Central memory CD4-positive, alpha-beta T cell (primary cell): ENCODE measurements around the gene HSPB9.

Experiments
- DNase-seq: peaks from one replicate; pipeline ENCODE4 v3.0.0; 2022
- total RNA-seq, 3 experiments: gene quantifications; one replicate each; lab custom pipeline; 2026; lab: John Stamatoyannopoulos, UW

The HSPB9 gene, protein sequence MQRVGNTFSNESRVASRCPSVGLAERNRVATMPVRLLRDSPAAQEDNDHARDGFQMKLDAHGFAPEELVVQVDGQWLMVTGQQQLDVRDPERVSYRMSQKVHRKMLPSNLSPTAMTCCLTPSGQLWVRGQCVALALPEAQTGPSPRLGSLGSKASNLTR
- 0 reads per million in 3 experiments for total RNA-seq

DNA sequence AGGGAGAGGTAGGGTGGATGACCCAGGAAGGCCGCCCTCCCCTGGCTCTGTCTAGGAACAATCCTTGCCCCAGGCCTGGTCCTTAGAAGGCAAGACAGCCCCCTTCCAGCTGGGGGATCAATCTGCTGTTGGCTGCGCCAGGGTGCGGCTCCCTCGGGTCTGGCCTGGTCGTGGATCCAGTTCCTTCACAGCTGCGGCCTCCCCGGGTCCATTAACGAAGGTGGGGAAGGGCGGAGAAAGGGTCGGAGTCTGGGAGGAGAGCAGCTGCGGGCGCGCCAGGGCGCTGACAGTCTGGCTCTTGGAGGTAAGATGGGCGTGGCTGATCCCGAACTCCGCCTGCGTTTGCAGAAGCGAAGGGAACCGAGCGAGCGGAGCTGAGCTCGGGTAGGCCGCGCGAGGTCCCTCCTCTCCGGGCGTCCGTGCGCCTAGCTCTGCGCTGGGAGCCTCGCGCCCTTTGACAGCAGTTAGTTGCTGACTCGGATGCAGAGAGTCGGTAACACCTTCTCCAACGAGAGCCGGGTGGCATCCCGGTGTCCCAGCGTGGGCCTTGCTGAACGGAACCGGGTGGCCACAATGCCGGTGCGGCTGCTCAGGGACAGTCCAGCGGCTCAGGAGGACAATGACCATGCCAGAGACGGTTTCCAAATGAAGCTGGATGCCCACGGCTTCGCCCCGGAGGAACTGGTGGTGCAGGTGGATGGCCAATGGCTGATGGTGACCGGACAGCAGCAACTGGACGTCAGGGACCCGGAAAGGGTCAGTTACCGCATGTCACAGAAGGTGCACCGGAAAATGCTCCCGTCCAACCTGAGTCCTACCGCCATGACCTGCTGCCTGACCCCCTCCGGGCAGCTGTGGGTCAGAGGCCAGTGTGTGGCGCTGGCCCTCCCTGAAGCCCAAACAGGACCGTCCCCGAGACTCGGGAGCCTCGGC, at the start of gene HSPB9:
Gene HSPB9, plus strand, starts transcription at position 434 of the 933 bp plus-strand sequence. Its CDS starts 47 bp downstream, at position 481.
- DNase-seq = no peak

DNA sequence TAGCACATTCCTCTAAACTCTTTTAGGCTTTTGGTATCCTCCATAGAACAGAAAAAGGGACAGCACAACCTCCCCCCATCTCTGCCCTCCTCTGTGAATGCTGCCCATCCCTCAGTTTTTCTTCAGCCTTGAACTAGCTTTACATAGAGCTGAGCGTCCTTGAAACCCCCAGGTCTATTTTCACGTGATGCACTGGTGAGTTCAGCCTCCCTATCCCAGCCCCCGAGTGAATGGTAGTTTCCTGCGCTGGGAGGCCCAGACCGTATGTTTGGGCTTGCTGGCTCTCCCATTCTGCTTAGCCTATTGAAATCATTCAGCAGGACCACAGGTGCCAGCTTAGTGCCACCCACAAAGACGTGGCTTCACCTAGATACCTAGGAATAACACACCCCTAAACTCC, 46.8 kb upstream of the HSPB9 start:
- DNase-seq = no peak

DNA sequence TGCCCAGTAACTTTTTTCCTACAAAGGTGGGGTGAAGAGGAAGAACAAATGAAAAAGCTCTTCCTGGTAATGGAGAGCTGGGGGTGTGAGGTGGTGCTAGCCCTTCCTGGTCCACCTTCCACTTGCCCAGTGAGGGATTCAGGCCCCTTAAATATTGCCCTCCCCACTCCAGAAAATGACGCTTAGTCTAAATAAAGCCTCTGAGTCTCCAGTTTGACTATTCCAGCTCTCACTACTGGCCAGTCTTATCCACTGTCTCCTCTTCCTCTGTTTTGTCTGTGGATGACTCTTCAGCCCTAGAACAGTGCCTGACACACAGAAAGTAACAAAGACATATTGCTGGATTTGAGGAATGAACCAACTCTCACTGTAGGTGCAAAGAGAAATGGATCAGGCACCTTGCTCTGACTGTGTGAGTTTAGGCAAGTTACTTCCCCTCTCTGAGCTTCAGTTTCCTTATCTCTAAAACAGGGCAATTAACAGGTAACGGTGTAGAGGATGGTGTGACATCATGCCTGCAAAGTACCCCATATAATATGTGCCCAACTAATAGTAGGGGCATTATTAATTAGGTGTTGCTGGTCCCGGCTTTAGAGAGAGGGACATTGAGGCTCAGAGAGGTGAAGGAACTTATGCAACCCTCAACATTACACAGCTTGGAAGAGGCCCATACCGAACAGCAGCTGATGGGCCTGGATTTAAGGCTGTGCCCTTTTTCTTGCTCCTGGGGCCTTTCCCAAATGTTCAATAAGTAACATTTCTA, 45.6 kb upstream of the HSPB9 start:
- DNase-seq = no peak

DNA sequence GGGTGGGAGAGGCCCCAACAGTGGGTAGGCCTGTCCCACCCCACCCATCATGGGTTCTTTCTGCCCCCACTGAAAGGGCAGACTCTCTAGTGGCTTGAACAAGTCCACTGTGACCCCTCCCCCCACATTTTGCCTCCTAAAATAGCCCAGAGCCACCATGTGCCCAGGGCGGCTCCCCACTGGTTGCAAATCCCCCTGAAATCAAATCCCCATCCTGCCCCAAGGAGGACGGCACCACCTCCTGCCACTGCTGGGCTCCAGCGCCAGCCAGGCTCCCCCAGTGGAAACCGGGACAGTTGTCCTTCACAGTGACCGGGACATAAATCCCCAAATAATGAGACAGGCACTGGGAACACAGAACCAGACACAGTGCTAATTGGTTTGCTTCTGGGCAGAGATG, 44.8 kb upstream of the HSPB9 start:
- no peak for DNase-seq

DNA sequence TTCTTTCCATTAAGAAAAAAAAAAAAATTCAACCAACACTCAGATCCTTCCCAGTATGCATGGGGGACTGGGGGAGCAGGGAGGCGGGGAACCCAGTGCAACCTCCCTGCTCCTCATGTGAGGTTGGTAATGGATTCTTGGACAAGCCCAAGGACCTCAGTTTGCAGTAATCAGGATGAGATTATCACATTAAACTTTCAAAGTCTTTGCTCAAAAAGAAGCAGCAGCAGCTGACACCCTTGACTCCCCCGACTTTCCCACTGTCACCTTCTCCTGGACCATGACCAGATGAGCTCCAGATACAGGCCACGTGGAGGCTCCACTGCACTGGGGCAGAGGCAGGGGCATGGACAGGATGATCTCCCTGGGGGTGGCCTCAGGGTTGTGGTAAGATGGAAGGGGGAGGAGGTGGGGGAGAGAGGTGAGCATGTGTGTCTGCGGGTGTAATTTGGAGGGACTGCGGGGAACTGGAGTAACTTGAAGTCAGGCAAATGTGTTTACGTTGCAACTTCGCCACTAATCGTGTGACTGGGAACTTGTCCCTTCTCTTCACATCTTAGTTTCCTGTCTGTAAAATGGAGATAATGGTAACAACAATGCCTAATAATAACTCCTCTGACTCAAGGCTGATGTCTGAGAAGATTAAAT, 44.1 kb upstream of the HSPB9 start:
- DNase-seq = no peak

DNA sequence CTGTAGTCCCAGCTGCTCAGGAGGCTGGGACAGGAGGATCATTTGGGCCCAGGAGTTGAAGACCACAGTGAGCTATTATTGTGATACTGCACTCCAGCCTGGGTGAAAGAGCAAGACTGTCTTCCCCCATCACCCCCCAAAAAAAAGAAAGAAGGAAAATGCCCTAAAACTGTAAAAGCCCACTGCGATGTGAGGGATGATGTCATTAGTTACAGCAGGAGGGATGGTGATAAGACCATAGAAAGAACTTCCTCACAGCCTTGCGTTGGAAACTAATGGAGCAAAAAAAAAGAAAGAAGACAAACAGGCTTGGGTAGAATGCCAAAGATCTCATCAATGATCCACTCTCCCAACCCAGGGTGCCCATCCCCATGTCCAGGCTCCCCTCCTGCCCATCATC, 43.1 kb upstream of the HSPB9 start:
- DNase-seq = no peak

DNA sequence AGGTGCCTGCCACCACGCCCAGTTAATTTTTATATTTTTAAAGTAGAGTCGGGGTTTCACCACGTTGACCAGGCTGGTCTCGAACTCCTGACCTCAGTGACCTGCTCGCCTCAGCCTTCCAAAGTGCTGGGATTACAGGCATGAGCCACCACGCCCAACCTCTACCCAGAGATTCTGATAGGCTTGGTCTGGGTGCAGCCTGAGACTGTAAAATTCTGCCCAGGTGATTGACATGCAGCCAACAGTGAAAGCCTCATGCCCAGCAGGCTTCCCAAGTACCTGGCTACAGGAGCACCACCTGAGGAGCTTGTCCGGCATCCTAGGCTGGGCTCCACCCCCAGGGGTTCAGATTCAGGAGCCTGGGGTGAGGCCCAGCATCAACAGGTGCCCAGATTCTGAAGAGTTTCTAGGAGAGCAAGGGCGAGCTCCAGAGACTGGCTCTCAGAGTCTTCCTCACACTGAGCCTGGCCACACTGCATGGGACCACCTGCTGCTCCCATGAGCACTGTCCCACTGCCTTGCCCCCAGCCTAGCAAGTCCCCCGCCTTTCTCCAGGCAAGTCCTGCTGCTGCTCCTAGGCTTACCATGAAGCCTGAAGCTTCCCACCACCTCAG, 41.0 kb upstream of the HSPB9 start:
- DNase-seq = no peak

DNA sequence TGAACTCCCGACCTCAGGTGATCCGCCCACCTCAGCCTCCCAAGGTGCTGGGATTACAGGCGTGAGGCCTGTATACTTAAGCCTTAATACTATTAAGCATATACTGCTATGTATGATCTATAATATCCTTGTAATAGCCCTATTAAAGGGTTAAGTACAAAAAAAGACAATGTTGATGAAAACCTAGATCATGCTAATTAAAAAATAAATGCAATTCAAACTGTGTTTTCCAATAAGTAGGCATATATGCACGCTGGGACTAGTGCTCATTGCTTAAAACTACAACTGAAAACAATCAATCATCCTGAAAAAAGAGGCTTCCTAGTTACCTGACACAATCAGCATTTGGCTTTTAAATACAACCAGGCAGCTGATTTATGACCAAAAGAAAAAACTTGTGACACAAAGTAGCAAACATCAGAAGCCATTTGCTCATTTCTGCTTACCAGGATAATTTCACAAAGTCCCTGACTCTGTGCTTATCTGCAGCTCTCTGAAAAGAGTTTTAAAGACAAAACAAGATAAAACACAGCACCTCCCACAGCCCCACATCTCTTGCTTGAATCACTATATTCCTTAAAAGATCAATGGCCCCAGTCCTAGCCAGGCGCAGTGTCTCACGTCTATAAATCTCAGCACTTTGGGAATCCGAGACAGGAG, 35.4 kb upstream of the HSPB9 start:
- DNase-seq = no peak

DNA sequence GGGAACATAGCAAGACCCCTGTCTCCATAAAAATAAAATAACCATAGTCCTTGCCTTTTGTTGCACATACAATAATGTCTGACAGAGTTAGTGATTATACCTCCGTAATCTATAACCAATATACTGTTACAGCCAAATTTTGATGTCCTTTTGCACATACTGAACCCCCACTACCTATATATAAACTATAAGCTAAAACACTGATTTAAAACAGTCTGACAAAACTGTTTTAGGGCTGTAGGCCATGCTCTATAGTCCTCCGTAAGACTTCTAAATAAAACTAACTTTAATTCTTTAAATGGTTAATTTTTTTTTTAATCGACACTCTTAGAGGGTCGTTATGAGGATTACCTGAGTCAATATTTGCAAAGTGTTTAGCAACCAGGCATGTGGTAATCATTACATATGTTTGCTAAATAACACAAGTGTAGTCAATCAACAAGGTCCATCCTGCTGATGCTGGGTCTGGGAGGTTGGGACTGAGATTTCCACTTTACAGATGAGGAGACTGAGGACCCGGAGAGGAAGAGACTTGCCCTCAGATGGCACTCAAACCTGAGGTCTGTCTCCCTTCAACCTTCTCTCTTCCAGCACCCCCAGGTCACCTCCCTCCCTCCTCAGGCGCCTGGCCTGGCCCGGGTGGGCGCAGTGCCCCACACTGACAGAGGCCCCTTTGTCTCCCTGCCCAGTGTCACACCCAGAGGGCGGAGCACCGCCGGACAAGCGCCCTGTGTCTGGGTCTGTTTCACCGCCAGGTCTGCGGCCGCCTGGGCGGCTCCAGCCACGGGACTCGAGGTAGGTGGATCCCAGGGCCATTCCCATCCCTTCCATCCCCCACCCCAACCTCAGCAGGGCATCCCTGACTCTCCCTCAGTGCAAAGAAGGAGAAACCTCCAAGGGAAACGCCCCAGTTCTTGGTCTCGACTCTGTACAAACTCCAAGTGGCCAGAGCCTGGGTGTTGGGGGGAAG, 34.6 kb upstream of the HSPB9 start:
- DNase-seq = no peak

DNA sequence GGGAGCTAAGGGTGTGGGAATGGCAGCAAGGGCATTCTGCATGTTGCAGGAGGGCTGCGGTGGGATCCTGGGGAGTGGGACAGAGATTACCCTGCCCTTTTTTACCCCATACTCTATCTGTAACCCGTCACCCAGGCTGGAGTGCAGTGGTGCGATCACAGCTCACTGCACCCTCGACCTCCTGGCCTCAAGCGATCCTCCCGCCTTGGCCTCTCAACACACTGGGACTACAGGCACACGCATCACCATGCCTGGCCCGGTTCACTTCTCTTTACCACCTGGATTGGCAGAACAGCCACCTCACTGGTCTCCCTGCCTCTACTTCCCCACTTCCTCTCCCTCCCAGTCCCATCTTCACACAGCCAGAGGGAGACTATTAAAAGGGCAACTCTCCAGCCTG, 33.9 kb upstream of the HSPB9 start:
- DNase-seq = no peak

DNA sequence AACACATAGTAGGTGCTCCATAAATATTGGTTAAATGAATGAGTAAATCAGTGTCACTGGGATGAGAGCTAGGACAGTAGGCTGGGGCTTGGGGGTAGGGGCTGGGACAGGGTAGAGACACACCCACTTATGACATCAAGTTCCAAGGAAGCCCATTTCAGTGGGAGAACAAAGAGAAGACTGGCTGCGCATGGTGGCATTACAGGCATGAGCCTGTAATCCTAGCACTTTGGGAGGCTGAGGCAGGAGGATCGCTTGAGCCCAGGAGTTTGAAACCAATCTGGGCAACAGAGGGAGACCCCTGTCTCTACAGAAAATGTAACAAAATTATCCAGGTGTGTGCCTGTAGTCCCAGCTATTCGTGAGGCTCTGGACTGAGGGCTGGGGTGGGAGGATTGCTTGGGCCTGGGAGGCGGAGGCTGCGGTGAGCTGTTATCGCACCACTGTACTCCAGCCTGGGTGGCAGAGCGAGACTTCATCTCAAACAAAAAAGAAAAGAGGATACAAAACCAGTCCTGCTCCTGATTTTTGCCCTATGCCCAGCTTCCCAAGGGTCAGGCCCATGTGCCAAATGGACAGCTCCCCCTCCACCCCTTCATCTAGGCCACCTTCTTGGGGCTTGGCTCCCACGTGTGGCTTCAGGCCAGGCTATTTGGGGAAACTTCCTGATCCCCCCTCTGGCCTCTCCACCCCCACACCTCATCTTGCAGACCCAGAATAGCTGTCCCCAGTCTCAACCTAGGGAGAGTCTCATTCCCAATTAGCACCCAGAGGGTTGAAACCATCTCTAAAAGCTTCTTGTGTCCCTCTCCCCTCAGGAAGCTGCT, 31.4 kb upstream of the HSPB9 start:
- no peak for DNase-seq

DNA sequence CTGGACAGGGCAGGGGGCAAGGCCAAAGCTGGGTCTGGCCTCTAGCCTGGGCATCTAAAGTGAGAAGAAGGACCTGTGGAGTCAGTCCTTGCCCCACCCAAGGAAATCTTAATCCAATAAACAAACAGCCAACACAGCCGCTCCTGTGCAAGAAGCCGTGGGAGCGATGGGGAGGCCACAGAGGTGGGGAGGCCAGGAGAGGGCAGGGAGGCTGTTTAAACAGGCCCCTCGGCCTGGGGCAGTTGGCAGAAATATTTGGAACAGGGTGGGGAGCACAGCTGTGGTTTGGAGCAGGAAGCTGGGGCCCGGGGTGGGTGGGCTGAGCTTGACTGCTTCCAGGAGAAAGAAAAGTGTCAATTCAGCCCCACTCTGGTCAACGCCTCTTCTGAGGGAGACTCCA, 29.7 kb upstream of the HSPB9 start:
- no peak for DNase-seq

DNA sequence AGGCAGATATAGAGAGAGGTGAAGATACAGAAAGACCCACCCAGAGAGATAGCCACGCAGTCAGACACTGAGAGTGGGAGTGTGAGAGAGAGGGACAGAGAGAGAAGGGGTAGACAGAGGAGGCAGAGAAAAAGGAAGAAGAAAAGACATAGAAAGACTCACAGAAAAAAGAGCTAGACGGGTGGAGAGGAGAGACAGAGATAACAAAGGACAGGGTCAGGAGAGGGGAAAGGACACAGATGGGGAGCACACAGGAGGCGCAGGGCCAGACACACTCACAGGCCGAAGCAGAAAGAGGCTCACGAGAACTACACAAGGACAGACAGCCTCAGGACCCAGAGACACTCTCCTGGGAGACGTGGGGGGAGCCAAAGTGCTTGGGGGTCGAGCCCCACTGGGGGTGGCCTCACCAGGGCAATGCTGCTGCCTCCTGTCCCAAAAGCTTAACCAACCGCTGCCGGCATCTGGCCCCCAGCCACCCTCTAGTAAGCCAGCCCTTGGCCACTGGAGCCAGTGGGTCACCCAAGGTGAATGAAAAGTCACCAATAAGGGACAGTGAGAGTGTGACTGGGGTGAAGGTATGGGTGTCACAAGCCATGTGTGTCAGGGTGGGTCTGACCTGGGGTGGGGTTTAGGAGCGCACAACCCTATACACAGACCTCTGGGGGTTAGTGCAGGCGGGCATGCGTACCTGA, 28.1 kb upstream of the HSPB9 start:
- DNase-seq = no peak

DNA sequence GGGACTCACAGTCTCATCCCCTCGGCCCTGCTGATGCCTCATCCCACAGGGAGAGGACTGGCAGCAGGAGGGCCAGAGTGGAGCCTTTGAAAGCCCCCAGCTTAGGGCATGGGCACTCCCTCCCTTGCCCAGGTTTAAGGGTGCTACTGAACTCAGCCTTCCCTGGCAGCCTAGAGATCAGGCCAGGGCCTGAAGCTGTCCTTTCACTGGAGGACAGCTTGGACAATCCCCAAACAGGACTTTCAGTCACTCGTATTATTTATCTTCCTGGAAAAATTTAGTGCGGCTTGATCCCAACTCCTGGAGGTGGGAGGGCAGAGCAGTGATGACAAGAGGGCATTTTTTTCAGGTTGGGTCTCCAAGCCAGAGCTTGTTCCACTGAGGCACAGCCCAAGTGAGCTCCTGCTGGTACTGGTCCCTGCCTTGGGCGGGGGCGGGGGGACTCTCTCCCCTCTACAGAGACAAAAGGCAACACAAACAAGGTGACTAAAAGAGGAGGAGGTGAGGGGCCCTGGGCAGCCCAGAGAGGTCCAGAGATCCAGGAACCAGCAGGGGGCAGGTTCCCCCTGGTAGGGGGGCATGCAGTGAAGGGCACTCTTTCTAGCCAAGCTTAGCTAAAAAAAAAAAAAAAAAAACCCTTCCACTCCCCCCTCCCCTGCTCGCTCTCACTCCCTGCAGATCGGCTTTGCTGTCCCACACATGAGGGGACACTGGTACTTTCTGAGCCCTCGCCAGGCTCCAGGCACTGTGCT, 26.1 kb upstream of the HSPB9 start:
- DNase-seq = no peak

DNA sequence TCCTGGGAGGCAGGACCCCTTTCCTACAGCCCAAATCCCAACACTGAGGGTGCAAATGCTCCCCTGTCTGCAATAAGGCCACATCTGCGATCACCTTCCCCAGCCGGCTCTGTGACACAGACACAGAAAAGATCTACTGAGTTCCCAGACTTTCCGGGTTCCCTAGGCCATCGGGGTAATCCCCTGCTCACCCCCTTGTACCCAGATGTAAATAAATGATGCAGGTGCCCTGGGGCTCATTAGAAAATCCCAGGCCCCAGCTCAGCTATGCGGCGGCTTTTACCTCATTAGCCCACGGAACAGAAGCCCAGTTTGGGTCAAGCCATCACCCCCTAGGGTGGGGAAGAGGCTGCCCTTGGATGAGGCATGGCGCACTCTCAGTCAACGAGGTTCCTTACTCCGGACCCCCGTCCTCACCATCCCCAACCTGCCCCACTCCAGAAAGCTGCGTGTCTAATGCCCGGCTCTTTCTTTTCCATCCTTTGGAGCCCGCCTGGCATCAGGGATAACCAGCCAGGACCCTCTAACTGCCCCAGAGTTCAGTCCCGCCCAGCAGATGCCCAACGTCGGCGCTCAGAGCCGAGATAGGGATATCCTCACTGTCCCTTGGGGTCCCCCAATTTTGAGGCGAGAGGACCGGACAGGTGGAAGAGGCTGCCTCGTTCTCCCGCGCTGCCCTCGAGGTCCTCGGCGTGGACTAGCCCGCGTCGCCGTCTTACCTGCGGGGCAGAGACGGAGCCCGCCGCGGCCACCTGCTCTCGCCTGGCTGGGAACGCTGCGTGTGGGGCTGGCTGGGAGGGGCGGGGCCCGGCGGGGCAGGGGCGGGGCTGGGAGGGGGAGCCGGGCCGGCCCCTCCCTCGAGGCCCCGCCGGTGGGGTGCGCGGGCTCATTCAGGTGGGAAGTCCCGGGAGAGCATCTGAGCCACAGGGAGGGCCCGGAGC, 24.6 kb upstream of the HSPB9 start, which contains the start of gene ZNF385C:
Gene ZNF385C, minus strand, starts transcription at position 783 of the 941 bp plus-strand sequence. CDS start 35,417 bp downstream, outside the sequence.
- no peak for DNase-seq

DNA sequence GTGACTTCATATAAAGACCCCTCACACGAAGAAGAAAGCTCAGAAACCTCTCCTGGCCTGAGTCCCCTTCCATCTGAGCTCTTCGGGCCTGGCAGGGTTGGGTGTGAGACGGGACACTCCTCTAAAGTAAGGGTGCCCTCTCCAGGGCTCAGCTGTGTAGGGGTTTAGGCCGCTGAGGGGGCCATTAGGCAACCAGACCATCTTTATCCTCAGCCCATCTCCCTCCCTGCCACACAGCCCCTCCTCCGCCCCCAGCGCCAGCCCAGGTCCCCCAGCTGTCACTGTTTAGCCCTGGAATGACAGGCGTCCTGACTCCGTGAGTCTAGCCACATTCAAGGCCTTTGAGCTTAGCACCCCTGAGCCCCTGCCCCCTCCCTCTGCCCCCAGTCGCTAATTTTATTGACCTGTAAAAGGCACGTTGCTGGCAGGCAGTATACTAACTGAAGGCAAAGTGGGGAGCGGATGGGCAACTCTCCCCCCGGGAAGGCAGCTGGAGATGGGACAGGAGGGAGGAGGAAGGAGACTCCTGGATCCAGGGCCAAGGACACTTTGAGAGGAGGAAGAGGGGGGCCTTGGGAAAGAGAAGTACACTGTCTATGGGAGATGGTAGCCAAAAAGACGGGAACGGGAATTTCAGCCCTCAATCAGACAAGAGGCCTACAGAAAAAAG, 23.7 kb upstream of the HSPB9 start:
- DNase-seq = no peak
